Measurements from ENCODE around the gene ZNF844.

The ZNF844 gene

GRCh38 chr19:12112701-12113100, 48.2 kb downstream of the ZNF844 start:
- TF ChIP-seq, protein P1, sequence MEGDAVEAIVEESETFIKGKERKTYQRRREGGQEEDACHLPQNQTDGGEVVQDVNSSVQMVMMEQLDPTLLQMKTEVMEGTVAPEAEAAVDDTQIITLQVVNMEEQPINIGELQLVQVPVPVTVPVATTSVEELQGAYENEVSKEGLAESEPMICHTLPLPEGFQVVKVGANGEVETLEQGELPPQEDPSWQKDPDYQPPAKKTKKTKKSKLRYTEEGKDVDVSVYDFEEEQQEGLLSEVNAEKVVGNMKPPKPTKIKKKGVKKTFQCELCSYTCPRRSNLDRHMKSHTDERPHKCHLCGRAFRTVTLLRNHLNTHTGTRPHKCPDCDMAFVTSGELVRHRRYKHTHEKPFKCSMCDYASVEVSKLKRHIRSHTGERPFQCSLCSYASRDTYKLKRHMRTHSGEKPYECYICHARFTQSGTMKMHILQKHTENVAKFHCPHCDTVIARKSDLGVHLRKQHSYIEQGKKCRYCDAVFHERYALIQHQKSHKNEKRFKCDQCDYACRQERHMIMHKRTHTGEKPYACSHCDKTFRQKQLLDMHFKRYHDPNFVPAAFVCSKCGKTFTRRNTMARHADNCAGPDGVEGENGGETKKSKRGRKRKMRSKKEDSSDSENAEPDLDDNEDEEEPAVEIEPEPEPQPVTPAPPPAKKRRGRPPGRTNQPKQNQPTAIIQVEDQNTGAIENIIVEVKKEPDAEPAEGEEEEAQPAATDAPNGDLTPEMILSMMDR (IDR thresholded peaks at IDR 0.05; ENCODE audit: low read depth, low read length, missing control alignments): no peak
- no peak for DNase-seq (ENCODE audit: low read depth)
- no peak overlapping the region for H3K4me3 ChIP-seq (ENCODE audit: low read depth, low read length)

- no peak overlapping the region for H3K4me3 ChIP-seq (ENCODE audit: low read depth, low read length)
- no peak for DNase-seq (ENCODE audit: low read depth)
- TF ChIP-seq, protein P1 (IDR thresholded peaks at IDR 0.05; ENCODE audit: low read depth, low read length, missing control alignments): no peak
These were observed 48.6 kb downstream of the ZNF844 start for GRCh38 chr19:12113121-12113520.

DNA sequence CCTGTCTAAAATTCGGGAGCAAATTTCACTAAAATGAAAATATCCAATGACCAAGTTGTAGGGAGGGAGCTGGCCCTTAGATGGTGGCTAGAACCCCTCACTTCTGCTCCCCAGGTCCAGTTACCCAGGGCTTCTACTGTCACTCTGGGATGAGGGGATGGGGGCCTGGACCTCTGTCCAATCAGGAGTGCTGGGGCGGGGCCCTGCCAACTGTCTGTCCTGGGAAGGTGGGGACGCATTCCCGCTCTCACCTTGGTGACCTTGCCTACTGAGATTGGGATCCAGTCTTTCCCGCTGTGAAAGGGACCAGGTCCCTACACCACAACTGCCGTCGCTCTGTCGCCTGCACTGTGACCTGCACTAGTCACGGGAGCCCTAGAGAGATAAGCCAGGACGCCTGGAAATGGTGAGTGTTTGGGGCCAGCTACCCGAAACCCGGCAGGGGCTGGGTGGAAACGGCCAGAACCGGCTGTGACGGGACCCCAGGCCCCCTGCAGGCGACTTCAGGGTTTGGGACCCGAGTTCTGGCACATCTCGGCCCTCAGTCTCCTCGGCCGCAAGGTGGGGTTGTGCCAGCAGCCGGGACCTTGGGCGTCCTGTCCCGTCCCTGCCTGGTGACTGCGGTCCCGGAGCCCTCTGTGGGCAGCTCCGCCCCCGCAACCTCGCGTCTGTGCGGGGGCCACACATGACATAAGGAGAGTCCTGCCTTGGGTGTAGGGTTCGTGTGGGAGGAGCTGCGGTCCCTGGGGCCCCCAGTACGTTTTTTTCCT, 52.9 kb downstream of the ZNF844 start:
- TF ChIP-seq, protein P1 (IDR thresholded peaks at IDR 0.05; ENCODE audit: low read depth, low read length, missing control alignments): no peak
- H3K4me3 ChIP-seq (ENCODE audit: low read depth, low read length): no peak overlapping the region

GRCh38 chr19:12126707-12127106, 62.2 kb downstream of the ZNF844 start:
- H3K4me3 ChIP-seq (ENCODE audit: low read depth, low read length): no peak overlapping the region
- no peak for DNase-seq (ENCODE audit: low read depth)
- TF ChIP-seq, protein P1 (IDR thresholded peaks at IDR 0.05; ENCODE audit: low read depth, low read length, missing control alignments): peak; percentile 42

More for the DNA sequence above, 52.9 kb downstream of the ZNF844 start:
- DNase-seq (ENCODE audit: low read depth): no peak
